ENCODE results near the gene RXFP4. TPM values are rescaled to one million over a fixed set of nuclear protein-coding genes. Genes with fewer than 3 reads are reported as not detected.

Gene RXFP4
- total and polyA plus RNA-seq, 2 of the 13 experiments (the other 11 are each of a cell fraction or from before 2014, with no cell fraction given): 0.38 to 1.4 TPM

DNA sequence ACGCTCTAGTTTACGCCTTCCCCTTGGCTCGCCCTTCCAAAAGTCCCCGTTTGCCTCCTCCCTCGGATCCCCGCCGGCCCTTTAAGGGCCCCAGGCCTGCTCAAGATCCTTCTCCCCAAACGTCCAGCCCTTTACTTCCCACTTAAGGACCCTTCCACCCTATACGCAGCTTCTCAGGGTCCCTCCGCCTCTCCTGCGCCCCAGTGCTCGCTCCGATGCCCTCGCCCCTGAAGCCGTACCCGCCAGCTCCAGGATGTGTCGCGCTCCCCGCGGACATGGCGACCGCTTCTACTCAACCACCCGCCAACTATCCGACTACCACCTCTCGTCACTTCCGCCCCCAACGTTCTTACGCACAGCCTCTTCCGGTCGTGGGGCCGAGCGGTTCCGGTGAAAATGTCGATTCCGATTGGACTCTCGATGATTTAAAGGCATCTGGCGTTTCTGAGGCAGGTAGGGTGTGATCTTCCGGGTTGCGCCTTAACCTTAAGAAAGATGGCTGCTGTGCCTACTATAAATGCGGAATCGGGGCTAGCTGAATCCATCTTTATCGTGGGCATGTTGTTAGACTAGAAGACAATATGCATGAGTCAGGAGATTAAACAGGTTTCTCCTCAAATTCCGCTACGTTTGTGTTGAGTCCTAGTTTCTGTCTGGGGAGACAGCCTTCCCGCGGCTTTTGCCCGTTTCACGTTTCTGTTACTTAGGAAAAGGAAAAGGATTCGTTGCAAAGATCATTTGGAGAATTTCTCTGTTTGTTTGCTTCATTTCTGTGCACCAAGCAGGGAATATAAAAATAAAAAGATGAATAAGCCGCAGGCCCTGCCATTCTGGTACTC, 7.1 kb upstream of the RXFP4 start, which contains the start of gene KHDC4 (continued):
- TF ChIP-seq POLR2AphosphoS2 (IDR thresholded peaks at IDR 0.05; ENCODE audit: low read depth, low read length) (peak; percentile 92; the same call in 1 of the 2 replicates), ZNF12 (CRISPR knock-in tag; IDR thresholded peaks at IDR 0.05) (no peak), ZFP82 (CRISPR knock-in tag; IDR thresholded peaks at IDR 0.05; ENCODE audit: borderline replicate concordance) (no peak), TBX2 (CRISPR knock-in tag; IDR thresholded peaks at IDR 0.05; ENCODE audit: borderline replicate concordance) (peak; percentile 38; the same call in 1 of the 2 replicates), ZNF547 (CRISPR knock-in tag; IDR thresholded peaks at IDR 0.05) (peak; percentile 10; the same call in 1 of the 2 replicates), RARG (CRISPR knock-in tag; IDR thresholded peaks at IDR 0.05; ENCODE audit: low read depth) (no peak), ZNF354B (CRISPR knock-in tag; IDR thresholded peaks at IDR 0.05) (no peak), ZNF230 (CRISPR knock-in tag; IDR thresholded peaks at IDR 0.05) (no peak; the same call in 1 of the 2 replicates), ZNF607 (CRISPR knock-in tag; IDR thresholded peaks at IDR 0.05; ENCODE audit: borderline replicate concordance) (peak; percentile 65; the same call in 1 of the 2 replicates), SCMH1 (CRISPR knock-in tag; IDR thresholded peaks at IDR 0.05; ENCODE audit: borderline replicate concordance) (no peak), PHF21A (CRISPR knock-in tag; IDR thresholded peaks at IDR 0.05) (peak; percentile 33; the same call in 1 of the 2 replicates), SOX6 (IDR thresholded peaks at IDR 0.05) (no peak), SOX6 (CRISPR knock-in tag; IDR thresholded peaks at IDR 0.05) (peak; percentile 17; the same call in 1 of the 2 replicates)
- TF ChIP-seq, protein P1, sequence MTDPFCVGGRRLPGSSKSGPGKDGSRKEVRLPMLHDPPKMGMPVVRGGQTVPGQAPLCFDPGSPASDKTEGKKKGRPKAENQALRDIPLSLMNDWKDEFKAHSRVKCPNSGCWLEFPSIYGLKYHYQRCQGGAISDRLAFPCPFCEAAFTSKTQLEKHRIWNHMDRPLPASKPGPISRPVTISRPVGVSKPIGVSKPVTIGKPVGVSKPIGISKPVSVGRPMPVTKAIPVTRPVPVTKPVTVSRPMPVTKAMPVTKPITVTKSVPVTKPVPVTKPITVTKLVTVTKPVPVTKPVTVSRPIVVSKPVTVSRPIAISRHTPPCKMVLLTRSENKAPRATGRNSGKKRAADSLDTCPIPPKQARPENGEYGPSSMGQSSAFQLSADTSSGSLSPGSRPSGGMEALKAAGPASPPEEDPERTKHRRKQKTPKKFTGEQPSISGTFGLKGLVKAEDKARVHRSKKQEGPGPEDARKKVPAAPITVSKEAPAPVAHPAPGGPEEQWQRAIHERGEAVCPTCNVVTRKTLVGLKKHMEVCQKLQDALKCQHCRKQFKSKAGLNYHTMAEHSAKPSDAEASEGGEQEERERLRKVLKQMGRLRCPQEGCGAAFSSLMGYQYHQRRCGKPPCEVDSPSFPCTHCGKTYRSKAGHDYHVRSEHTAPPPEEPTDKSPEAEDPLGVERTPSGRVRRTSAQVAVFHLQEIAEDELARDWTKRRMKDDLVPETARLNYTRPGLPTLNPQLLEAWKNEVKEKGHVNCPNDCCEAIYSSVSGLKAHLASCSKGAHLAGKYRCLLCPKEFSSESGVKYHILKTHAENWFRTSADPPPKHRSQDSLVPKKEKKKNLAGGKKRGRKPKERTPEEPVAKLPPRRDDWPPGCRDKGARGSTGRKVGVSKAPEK (CRISPR knock-in tag; IDR thresholded peaks at IDR 0.05; ENCODE audit: borderline replicate concordance): no peak
- TF ChIP-seq, protein P2, sequence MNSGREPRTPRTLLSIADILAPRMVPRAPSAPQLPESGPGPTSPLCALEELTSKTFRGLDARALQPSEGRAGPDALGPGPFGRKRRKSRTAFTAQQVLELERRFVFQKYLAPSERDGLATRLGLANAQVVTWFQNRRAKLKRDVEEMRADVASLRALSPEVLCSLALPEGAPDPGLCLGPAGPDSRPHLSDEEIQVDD (CRISPR knock-in tag; IDR thresholded peaks at IDR 0.05; ENCODE audit: borderline replicate concordance): no peak
- TF ChIP-seq, protein P3, sequence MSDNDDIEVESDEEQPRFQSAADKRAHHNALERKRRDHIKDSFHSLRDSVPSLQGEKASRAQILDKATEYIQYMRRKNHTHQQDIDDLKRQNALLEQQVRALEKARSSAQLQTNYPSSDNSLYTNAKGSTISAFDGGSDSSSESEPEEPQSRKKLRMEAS (IDR thresholded peaks at IDR 0.05): peak; percentile 73
- TF ChIP-seq, protein P4, sequence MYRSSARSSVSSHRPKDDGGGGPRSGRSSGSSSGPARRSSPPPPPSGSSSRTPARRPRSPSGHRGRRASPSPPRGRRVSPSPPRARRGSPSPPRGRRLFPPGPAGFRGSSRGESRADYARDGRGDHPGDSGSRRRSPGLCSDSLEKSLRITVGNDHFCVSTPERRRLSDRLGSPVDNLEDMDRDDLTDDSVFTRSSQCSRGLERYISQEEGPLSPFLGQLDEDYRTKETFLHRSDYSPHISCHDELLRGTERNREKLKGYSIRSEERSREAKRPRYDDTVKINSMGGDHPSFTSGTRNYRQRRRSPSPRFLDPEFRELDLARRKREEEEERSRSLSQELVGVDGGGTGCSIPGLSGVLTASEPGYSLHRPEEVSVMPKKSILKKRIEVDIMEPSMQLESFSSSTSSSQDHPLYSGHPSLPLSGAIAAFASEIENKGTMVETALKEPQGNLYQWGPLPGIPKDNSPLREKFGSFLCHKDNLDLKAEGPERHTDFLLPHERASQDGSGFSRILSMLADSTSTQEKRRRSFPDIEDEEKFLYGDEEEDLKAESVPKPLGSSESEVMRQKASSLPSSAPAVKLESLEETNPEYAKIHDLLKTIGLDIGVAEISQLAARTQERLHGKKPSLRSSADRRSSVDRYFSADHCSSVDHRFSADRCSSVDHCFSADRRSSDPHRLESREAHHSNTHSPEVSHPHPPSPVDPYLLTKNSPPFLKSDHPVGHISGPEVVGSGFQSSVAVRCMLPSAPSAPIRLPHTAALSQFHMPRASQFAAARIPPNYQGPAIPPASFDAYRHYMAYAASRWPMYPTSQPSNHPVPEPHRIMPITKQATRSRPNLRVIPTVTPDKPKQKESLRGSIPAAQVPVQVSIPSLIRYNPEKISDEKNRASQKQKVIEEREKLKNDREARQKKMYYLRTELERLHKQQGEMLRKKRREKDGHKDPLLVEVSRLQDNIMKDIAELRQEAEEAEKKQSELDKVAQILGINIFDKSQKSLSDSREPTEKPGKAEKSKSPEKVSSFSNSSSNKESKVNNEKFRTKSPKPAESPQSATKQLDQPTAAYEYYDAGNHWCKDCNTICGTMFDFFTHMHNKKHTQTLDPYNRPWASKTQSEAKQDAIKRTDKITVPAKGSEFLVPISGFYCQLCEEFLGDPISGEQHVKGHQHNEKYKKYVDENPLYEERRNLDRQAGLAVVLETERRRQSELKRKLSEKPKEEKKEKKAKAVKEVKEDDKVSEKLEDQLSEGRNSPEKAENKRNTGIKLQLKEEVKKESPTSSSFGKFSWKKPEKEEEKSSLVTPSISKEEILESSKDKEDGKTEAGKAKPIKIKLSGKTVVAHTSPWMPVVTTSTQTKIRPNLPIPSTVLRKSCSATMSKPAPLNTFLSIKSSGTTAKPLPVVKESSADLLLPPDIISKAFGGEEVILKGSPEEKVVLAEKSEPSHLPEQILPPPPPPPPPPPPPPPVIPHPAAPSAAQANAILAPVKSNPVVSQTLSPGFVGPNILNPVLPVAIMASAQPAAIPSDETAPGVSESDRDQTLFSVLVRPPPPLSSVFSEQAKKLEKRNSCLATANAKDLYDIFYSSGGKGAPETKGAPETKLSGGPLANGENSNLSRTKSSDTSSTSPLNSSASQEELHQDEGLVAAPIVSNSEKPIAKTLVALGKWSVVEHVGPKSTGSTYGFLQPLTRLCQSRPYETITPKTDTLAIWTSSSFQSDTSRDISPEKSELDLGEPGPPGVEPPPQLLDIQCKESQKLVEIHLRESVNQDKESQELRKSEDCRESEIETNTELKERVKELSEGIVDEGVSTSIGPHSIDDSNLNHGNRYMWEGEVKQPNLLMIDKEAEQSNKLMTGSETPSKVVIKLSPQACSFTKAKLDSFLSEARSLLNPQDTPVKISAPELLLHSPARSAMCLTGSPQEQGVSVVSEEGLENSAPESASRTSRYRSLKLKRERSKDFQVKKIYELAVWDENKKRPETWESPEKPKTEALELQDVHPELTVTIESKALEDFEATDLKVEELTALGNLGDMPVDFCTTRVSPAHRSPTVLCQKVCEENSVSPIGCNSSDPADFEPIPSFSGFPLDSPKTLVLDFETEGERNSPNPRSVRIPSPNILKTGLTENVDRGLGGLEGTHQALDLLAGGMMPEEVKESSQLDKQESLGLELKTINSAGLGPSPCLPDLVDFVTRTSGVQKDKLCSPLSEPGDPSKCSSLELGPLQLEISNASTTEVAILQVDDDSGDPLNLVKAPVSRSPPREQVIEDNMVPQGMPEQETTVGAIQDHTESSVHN (CRISPR knock-in tag; IDR thresholded peaks at IDR 0.05): no peak

All from HepG2 (cell line).